CD4-positive, alpha-beta T cell treated with Interferon alpha-2 for 1 hour (primary cell): ENCODE measurements around the gene MCM9.

ENCODE experiments used
- DNase-seq, 2 donors: peaks; one replicate each; pipeline ENCODE4 v3.0.0-alpha.2; 2020 to 2022

The MCM9 gene

GRCh38 chr6:118934461-118935330 is at the start of gene MCM9:
Gene MCM9, minus strand, starts transcription at chr6:118935159. Its CDS starts 3,436 bp downstream, at chr6:118931723.
- DNase-seq = peak; percentile 89 to 90

- no peak for DNase-seq
Observed at GRCh38 chr6:118984342-118984741, 49.4 kb upstream of the MCM9 start.

- DNase-seq = no peak
Observed at GRCh38 chr6:118982575-118982911, 47.6 kb upstream of the MCM9 start.

- no peak for DNase-seq
Observed at GRCh38 chr6:118981884-118982574, 47.1 kb upstream of the MCM9 start.

GRCh38 chr6:118980063-118980462 is 45.1 kb upstream of the MCM9 start:
- DNase-seq = peak in 1 of 2 donors; percentile 1

GRCh38 chr6:118974790-118975189 is 39.8 kb upstream of the MCM9 start:
- DNase-seq = no peak

- no peak for DNase-seq
Observed at GRCh38 chr6:118971682-118972081, 36.7 kb upstream of the MCM9 start.

GRCh38 chr6:118970866-118971265 is 35.9 kb upstream of the MCM9 start:
- no peak for DNase-seq

GRCh38 chr6:118968416-118968815 is 33.5 kb upstream of the MCM9 start:
- peak in 1 of 2 donors; percentile 21 for DNase-seq

- DNase-seq = no peak
Observed at GRCh38 chr6:118967239-118967638, 32.3 kb upstream of the MCM9 start.

GRCh38 chr6:118965843-118966370 is 30.9 kb upstream of the MCM9 start:
- no peak for DNase-seq

GRCh38 chr6:118965371-118965770 is 30.4 kb upstream of the MCM9 start:
- DNase-seq = no peak

GRCh38 chr6:118963003-118963402 is 28.0 kb upstream of the MCM9 start:
- peak in 1 of 2 donors; percentile 15 for DNase-seq

GRCh38 chr6:118959903-118960302 is 24.9 kb upstream of the MCM9 start:
- DNase-seq = no peak

- no peak for DNase-seq
Observed at GRCh38 chr6:118953391-118953790, 18.4 kb upstream of the MCM9 start.

GRCh38 chr6:118952683-118953082 is 17.7 kb upstream of the MCM9 start:
- DNase-seq = no peak

GRCh38 chr6:118945217-118945616 is 10.3 kb upstream of the MCM9 start:
- no peak for DNase-seq

- DNase-seq = no peak
Observed at GRCh38 chr6:118940770-118941169, 5.8 kb upstream of the MCM9 start.

- no peak for DNase-seq
Observed at GRCh38 chr6:118939683-118940082, 4.7 kb upstream of the MCM9 start.

- DNase-seq = no peak
Observed at GRCh38 chr6:118935978-118936703, 1.2 kb upstream of the MCM9 start.

GRCh38 chr6:118935331-118935668 is 341 bp upstream of the MCM9 start:
- DNase-seq = no peak

GRCh38 chr6:118933855-118934460 is 1.0 kb downstream of the MCM9 start:
- no peak for DNase-seq

GRCh38 chr6:118932421-118932820 is 2.5 kb downstream of the MCM9 start:
- DNase-seq = no peak
